GM10248 (cell line): ENCODE data around the gene FAAH.

Experiments used
- CTCF ChIA-PET: fragments of 300-600 bp; sonication (Branson Sonifier 250); formaldehyde crosslinking; extraction: SDS; loops from one replicate; lab custom pipeline; 2021; ENCODE audit warnings: antibody characterized with exemption; lab: Yijun Ruan, JAX
- POLR2A ChIA-PET: fragments of 350-650 bp; sonication (Branson Sonifier 250); formaldehyde crosslinking; extraction: SDS; loops from one replicate; lab custom pipeline; 2020; ENCODE audit warnings: antibody characterized with exemption; lab: Yijun Ruan, JAX
- DNase-seq: peaks from one replicate; pipeline ENCODE4 v3.0.0; 2012; ENCODE audit errors: extremely low spot score
- CTCF ChIP-seq: IDR thresholded peaks from 2 replicates; pipeline ENCODE4 v1.5.1; 2012; ENCODE audit warnings: mild to moderate bottlenecking, low read depth; ENCODE audit errors: extremely low read depth, missing control alignments, control extremely low read depth

The FAAH gene

GRCh38 chr1:46457178-46457577, 63.1 kb downstream of the FAAH start:
- DNase-seq = no peak
- CTCF ChIA-PET = interaction anchor here (1.3 to 2.2 kb wide), 4 partner anchors 10 to 70 kb away, joined by 4 to 14 read pairs (median 6); no protein-coding TSS in a partner anchor
- POLR2A ChIA-PET = no interaction called here
- no peak for TF ChIP-seq CTCF

- no peak for DNase-seq
- ChIA-PET CTCF (interaction anchor here (1.2 to 2.2 kb wide), 5 partner anchors 11 to 77 kb away, joined by 4 to 14 read pairs (median 4); a partner anchor contains a TSS), POLR2A (no interaction called here)
- TF ChIP-seq CTCF = no peak
These were observed 64.1 kb downstream of the FAAH start for GRCh38 chr1:46458190-46458589.

- TF ChIP-seq CTCF = no peak
- ChIA-PET POLR2A (no interaction called here), CTCF (interaction anchor here (1.2 to 2.2 kb wide), 5 partner anchors 12 to 76 kb away, joined by 4 to 14 read pairs (median 4); a partner anchor contains a TSS)
- no peak for DNase-seq
These were observed 64.7 kb downstream of the FAAH start for GRCh38 chr1:46458846-46459245.

GRCh38 chr1:46459315-46459714, 65.2 kb downstream of the FAAH start:
- CTCF ChIA-PET = interaction anchor here (0.8 to 2.2 kb wide), 6 partner anchors 12 to 76 kb away, joined by 3 to 14 read pairs (median 4); a partner anchor contains a TSS
- no peak for TF ChIP-seq CTCF
- no peak for DNase-seq
- POLR2A ChIA-PET = no interaction called here

- no peak for DNase-seq
- POLR2A ChIA-PET = no interaction called here
- TF ChIP-seq CTCF = no peak
- CTCF ChIA-PET = interaction anchor here (1.0 to 1.7 kb wide), 3 partner anchors 15 to 67 kb away, joined by 3 to 6 read pairs (median 4); no protein-coding TSS in a partner anchor
These were observed 67.1 kb downstream of the FAAH start for GRCh38 chr1:46461017-46461808.

GRCh38 chr1:46461809-46462448, 67.8 kb downstream of the FAAH start:
- DNase-seq = no peak
- CTCF ChIA-PET = interaction anchor here (1.0 to 1.3 kb wide), 2 partner anchors 16 to 66 kb away, joined by 3 to 4 read pairs; no protein-coding TSS in a partner anchor
- no peak for TF ChIP-seq CTCF
- POLR2A ChIA-PET = no interaction called here
